Amygdala (tissue), 56 donors: Measurements from ENCODE around the gene NR5A1.

Experiments used
- DNase-seq, 56 donors: peaks; one replicate each; lab custom pipeline; 2025; lab: John Stamatoyannopoulos, UW

NR5A1 gene

DNA sequence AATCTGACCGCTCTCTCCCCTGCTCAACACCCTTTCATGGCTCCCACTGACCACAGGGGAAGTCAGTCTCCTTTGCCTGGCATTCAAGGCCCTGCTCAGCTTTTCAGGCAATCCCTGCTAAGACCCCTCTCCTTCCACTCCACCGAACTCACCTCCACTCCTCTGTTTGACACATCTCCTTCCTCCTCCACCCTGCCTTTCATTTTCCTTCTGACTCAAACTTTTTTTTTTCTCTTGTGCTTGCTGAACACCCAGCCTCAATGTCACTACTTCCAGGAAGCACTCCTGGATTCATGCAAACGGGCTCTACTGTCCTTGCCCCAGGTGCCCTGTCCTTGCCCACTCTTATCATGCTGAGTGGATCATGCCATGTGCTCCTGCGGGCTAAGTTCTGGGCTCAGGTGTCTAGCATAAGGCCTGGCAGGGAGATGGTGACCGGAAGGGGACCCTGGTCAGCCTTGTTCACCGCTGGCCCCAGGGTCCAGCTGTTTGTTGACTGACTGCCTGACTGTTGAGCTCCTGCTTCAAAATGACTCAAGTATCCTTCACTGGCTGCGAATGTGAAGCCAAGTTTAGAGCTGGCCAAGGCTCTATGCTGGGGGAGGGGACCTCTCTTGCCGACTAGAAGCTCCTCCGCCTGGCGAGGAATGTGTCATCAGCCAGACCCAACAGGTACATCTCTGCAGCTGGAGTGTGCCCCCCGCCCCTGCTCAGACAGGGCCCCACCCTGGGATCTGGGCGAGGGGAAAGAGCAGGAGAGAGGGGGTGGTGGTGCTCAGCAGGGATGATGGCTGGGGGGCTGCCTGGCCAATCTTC lies 6.2 kb downstream of the NR5A1 start:
- DNase-seq = no peak

DNA sequence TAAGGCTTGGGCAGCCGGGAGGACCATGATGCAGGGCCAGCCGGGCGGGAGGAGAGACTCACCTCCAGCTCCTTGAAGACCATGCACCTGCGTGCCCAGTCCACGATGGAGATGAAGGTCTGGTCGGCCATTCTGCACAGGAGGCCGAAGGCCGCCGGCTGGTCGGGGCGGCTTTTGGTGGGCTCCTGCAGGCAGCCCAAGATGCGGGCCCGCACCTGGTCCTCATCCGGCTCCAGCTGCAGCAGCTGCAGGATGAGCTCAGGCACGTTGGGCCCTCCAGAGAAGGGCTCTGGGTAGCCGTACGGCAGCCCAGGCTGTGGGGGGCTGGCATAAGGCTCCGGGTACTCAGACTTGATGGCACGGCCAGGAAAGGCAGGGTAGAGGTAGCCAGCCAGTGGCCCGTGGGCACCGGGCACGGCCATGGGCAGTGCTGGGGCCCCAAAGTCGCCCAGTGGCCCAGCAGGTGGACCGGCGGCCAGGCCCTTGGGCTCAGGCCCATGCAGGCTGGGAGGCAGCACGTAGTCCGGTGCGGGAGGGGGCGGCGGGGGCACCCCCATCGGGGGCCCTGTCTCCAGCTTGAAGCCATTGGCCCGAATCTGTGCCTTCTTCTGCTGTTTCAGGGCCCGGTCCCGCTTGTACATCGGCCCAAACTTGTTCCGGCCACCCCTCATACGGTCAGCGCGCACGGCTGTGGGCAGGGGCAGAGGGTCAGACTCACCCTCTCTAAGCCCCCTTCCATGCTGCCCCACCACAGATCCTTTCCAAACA lies 7.0 kb downstream of the NR5A1 start:
- DNase-seq = no peak

DNA sequence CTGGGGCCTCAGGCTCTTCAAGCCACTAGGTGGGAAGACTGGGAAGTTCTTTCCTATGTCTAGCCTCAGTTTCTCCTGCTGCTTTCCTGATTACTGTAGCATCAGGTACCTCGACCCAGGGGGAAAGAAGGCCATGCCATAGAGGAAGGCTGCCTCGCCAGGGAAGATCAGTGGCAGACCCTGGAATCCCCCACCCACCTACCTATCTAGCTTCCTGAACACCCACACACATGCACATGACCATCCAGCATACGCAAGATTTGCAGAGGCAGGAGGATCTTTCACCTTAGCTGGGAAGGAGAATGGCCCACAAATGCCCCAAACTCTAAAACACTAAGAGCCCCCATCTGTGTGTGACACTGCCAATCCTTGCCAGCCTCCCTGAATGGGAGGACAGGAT lies 8.0 kb downstream of the NR5A1 start:
- DNase-seq = no peak

DNA sequence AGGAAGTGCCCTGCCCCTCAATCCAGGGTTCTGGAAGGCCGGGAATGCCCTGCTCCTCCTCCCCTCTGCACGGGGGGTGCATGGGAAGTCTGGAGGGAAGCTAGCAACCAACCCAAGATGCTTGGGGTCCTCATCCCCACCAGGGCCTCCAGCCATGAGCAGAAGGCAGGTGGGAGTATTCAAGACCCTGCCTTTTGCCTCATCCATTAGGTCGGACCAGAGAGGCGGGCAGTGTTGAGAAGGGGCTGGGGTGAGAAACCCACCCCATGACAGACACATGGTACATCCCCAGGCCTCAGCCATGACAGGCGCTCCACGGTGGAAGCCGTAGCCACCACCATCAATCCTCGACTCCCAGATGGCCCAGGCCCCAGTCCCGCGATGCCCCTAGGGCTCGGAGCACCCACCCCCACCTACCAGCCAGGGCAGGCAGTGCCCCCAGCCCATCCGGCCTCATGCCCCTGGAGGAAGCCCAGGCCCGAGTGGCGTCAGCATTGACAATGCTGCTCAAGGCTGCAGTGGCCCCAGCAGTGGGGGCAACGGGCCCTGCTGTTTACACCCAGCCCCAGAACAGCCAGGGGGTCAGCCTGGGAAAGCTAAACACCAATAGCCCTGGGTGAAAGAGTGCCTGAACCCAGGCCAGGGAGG lies 8.6 kb downstream of the NR5A1 start:
- DNase-seq = no peak

DNA sequence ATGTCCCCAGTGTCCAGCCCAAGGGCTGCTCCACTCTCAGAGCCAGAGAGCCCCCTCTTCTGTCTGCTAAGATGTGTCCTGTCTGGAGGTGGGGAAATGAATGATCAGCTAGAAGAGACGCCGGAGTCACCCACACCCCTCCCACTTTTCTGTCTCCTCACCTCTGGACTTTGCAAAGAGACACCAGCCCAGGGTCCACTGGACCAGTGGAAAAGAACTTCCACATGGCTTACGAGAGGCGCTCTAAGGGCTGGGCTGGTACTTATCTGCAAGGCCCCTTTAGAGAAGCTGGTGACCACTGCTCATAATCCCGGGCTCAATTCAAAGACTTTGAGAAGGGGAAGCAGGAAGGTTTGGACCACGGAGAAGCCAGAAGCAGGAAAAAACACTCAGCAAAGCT lies 9.2 kb downstream of the NR5A1 start:
- DNase-seq = no peak

DNA sequence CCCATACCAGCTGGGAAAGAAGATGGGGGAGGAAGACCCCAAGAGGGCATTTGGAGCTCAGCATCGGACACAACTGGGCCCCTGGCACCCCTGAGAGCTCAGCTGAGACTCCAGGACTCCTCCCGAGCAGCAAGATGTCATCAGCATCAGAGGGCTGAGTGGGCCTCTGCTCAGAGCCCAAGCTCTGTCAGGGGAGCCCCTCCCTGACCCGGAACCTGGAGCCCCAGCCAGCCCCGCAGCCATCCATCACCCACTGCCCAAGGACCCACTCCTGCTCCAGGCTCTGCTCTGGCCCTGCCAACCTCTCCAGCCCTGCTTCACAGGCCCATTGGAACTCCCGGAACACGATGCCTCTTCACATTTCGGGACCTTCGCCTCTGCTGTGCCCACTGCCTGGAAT lies 9.8 kb downstream of the NR5A1 start:
- DNase-seq = no peak

DNA sequence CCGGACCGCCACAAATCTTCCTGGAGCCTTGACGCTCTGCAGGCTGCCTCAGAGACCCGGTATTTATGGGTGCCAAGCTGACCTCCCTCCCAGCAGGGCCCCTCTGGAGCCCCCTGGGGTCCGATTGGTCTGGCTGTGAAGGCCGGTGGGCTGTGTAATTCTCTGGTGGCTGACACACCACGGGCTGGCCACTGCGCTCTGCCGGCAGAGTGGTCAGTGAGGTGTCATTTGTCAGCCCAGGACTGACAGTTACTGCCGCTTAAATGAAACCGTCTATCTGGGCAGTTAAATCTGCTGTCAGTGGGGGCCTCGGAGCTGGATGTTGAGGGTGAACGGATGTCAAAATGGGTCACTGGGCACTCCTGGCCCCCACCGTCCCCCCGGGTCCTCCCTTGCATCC lies 10.7 kb downstream of the NR5A1 start:
- DNase-seq = no peak

DNA sequence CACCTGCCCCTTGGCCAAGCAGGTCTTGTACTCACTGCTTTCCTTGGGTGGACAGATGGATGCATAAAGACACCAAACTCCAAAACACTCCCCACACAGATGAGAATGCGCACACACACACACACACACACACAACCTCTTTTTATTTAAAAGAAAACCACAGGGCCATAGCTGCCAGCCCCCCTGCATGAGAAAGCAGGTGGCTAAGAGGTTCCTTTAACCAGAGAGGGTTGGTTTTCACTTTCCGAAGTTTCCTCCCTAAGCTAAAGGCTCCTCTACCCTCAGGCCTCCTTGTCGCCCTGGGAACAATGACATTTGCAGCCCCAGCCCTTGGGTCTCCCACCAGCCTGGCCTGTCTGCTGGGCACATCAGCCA lies 11.1 kb downstream of the NR5A1 start:
- DNase-seq = no peak

DNA sequence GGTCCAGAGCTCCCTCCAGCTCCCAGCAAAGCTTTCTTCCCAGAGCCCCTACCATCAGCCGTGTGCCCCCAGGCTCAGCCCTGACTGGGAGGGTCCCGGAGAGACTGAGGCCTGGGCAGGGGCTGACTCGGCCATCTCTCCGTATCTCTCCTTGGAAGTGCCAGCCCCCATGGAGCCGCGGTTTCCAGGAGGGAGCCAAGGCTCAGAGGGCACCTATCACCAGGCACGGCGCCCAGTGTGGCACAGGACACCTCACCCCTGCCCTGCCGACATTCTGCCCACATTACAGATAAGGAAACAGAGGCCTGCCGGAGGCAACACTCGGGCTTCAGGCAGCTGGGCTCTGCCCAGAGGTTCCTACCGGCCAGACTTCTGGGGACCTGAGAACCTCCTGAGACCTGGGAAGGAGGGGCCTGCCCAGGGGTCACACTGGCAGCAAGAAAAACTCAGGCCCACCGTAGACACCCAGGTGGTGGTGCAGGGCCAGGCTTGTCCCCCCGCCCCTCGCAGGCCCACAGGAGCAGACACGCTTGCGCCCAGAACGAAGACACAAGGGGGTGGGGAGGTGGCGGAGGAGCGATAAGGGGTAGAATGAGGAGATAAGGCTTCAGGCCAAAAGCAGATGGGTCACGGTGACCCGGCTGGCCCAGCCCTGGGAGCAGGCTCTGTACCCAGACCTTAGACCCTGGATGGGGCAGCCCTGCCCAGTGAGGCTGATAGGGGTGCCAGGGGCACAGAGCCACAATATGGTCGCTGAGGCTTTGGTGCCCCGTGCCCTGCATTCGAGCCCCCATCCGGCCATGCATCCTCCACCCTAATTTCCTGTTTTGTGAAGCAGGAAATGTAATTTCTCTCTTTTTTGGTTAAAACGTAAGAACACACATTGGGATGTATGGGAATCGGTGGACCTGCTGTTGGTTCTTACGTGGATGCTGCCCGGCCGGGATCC lies 11.8 kb downstream of the NR5A1 start:
- no peak for DNase-seq

DNA sequence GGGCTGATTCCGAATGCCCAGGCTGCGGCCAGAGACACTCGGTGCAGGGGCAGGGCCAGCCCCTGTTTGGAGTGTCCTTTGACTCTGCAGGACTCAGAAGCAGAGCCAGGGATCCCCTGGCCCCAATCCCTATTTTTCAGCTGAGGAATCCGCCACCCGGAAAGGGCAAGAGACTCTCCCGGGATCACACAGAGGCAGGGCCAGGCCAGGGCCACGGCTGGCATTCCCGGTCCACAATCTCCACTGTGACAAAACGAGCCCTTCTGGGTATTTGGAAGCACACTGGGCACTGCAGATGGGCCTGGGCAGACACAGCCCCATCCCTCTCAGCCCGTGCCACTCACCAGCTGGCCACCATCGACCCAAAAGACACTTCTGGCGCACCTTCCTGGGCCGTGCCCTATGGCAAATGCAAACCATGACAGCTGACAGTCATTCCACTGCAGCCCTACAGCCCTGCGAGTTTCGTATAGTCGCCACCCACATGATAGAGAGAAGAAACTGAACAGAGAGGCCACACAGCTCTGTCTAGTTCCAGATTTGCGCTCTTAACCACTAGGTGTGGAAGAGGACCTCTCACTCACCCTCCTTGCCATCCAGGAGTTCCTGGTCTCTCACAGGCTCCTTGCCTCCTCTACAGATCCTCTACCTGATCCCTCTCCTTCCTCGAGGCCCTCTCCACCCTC lies 13.3 kb downstream of the NR5A1 start:
- no peak for DNase-seq

DNA sequence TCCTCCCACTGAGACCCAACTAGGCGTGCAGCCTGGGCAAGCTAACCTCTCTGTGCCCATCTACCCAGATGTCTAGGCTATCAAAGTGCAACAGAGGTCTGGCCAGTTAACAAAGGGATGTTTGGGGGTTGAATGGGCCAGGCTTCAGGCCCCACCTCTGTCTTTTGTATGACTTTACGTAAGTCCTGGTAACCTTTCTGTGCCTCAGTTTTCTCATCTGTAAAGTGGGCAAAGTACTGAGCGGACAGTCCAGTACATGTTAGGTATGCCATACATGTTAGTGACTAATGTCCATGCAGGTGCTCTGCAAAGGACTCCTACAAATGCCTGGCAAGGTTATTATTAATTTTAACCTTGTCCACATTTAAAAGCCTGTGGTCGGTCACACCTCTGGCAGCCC lies 14.0 kb downstream of the NR5A1 start:
- DNase-seq = no peak

DNA sequence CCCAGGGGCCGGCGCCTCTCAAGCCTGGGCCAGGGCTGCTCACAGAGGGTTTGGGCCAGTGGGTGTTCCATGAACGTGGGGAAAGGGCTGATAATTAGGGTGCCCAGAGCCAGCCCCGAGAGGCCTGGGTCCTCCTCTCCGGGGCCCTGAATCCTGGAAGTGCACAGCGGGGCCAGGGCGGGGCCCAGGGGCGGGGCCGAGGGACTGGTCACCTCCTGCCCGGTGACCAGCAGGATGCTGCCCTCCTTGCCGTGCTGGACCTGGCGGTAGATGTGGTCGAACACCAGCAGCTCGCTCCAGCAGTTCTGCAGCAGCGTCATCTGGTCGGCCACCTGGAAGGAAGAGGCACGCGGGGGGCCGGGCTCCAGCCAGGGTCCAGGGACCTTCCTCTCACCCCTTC lies 14.4 kb downstream of the NR5A1 start:
- no peak for DNase-seq

DNA sequence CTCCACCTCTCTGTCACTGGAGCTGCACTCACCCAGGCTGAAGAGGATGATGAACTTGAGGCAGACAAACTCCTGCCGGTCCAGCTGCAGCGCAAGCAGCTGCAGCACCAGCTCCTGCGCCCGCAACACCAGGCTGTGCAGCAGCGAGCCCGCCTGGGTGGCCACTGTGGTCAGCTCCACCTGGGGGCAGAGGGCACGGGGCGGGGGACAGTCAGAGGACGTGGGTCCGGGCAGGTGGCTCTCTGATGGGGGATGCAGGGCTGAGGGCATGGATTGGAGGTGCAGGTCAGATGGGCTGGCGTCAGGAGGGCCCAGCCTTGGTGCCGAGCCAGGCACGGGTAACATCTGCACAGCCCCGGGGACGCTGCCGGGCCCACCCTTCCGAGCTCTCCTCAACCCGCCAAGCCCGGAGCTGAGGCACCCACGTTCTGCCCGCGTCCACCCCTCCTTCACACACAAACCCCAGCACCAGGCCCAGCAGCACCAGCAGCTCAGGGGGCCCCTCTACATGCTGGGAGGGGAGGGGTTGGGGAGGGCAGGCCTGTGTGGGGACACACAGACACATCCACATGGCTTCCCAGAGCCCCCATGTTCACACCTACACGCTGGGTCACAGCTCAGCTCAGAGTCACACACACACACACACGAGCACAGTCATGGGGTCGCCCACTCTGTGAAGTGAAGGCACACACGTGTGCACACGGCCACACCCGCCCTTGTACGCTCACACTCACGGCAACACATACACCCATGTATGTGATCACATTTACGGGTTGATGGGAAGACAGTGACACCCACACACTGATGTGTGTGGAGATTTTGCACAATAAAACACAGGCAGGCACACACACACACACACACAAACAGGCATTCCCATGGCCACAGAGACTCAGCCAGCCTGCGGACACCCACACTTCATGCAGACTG lies 15.9 kb downstream of the NR5A1 start:
- no peak for DNase-seq

DNA sequence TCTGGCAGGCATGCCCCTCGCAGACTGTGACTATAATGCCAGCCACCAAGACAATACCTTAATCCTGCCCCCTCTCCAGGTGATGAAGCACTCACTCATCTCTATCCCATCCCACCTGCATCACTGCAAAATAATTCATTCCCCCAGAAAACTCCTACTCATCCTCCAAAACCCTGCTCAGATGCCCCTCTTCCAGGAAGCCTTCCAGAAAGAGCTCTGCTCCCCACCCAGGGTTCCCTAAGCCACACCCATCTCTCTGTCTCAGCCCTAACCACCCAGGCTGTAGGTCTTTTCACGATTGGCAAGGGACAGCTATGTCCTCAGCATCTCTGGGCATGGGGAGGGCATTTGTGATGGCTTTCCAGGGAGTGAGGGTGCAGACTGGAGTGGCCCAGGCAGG lies 17.2 kb downstream of the NR5A1 start:
- DNase-seq = no peak

DNA sequence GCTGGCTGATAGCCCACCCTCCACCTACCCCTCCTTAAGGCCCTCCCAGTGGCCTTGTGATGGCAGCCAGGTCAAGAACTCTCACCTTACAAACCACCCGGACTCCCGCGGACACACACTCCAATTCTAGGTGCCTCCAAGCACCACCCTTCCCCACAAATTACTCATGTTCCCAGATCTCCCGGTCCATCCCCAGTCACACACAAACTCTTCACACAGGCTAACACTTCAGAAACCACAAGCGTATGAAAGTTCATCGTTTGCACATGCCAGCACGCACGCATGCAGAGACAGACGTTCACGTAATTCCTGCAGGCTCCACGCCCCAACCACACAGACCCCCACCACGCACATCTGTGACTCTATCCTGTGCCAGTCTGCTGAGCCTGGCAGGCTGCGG lies 18.0 kb downstream of the NR5A1 start:
- DNase-seq = no peak

DNA sequence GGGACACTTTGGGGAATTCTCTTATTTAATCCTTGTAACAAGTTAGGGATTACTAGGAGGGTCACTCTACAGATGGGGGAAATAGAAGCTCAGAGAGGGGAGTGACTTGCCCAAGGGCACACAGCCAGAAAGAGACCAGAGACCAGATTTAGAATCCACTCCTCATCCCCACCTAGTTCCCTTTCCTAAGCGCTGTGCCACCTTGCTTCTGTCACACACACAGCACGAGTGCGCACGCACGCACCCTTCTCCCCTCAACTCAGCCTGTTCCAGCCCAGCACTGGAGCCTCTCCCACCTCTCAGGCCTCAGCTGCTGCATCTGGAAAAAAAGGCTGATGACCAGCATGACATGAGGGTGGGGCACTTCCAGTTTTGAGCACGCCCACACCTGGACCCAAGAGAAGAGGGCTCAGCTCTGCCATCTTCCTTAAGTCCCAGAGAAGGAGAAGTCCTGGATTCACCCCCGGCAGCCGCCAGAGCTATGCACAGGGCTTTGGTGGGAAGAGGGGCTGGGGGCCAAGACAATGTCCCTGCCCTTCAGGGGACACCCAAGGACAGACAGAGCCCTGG lies 18.5 kb downstream of the NR5A1 start:
- no peak for DNase-seq

DNA sequence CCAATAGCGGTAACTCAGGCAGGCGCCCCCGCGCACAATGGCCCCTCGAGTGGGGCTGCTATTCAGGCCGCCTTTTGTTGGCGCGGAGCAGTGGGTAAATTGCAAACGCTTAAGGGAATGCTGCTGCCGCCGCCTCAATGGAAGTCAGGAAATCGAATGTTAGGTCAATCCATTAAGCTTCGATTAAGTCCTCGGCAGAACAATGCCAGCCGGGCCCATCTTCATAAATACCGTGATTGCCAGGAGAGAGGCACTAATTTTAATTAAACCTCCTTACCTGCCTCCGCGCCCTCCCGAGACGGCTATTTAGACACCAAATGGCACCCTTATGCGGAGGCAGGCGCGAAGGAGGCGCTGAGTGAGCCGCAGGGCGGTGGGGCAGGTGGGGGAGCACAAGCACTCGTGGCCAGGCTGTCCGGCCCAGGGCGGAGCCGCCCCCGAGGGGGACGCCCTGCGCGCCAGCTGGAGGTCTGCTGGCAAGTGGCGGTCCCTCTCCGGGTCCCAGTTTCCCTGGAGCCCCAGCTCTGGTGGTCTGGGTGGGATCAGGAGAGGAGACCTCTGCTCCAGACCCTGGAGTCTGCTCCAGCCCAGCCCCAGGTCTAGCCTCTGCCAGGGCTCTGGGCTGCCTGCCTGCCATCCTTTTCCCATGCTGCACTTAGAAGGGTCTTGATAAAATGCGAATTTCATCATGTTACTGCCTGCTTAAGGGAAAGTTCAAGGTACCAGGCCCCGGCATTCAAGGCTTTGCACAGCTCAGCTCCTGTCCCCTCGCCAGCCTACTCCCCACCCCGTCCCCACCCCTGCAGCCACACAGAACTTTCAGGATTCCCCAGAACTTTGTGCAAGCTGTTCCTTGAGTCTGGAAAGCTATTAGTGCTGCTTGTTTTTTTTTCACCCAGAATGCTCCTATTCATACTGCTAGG lies 19.7 kb downstream of the NR5A1 start:
- no peak for DNase-seq
